Trophoblast cell (in vitro differentiated cells and primary cell): ENCODE data around the gene ZNF574.
A peak's percentile ranks its signal among the peaks of the same experiment; 100 is the strongest.

ENCODE experiments used
- DNase-seq, 2 donors: peaks; one replicate each; pipeline ENCODE4 v3.0.0-alpha.2; 2016
- H2AFZ ChIP-seq: 2 replicates; pipeline ENCODE4 v1.6.1; 2013; ENCODE audit warnings: low read length, moderate library complexity, mild to moderate bottlenecking; ENCODE audit not compliant: insufficient read depth, poor library complexity
- H2AK5ac ChIP-seq: 2 replicates; pipeline ENCODE4 v1.6.1; 2013; ENCODE audit warnings: mild to moderate bottlenecking, low read length
- H2BK120ac ChIP-seq: 2 replicates; pipeline ENCODE4 v1.6.1; 2013; ENCODE audit warnings: low read length, mild to moderate bottlenecking, moderate library complexity; ENCODE audit not compliant: insufficient read depth, poor library complexity
- H2BK12ac ChIP-seq: 2 replicates; pipeline ENCODE4 v1.6.1; 2013; ENCODE audit warnings: mild to moderate bottlenecking, low read length, moderate library complexity
- H2BK5ac ChIP-seq: 2 replicates; pipeline ENCODE4 v1.6.1; 2013; ENCODE audit warnings: low read length, low read depth, moderate library complexity, mild to moderate bottlenecking; ENCODE audit not compliant: poor library complexity
- H3K14ac ChIP-seq: 2 replicates; pipeline ENCODE4 v1.6.1; 2013; ENCODE audit warnings: mild to moderate bottlenecking, low read length
- H3K18ac ChIP-seq: 2 replicates; pipeline ENCODE4 v1.6.1; 2013; ENCODE audit warnings: mild to moderate bottlenecking, low read length
- H3K23ac ChIP-seq: 2 replicates; pipeline ENCODE4 v1.6.1; 2013; ENCODE audit warnings: low read length
- H3K27ac ChIP-seq: 2 replicates; pipeline ENCODE4 v1.5.1; 2013; ENCODE audit warnings: low read depth, mild to moderate bottlenecking, inconsistent platforms, low read length, moderate library complexity
- H3K27me3 ChIP-seq: 2 replicates; pipeline ENCODE4 v1.6.1; 2013; ENCODE audit warnings: inconsistent platforms, mild to moderate bottlenecking, low read length, moderate library complexity; ENCODE audit not compliant: insufficient read depth
- H3K36me3 ChIP-seq, 2 experiments: 1 replicate in 1 of 2; 2 replicates in 1 of 2; pipeline ENCODE4 v1.6.1; 2013; ENCODE audit warnings: low read length in 2 of 2, mild to moderate bottlenecking in 2 of 2, moderate library complexity in 1 of 2; ENCODE audit not compliant: insufficient read depth in 2 of 2, control insufficient read depth in 1 of 2
- H3K4ac ChIP-seq: 2 replicates; pipeline ENCODE4 v1.6.1; 2013; ENCODE audit warnings: low read depth, mild to moderate bottlenecking, low read length, moderate library complexity
- H3K4me1 ChIP-seq, 2 experiments: 1 replicate in 1 of 2; 2 replicates in 1 of 2; pipeline ENCODE4 v1.6.1; 2013; ENCODE audit warnings: low read length in 2 of 2, mild to moderate bottlenecking in 2 of 2, moderate library complexity in 1 of 2; ENCODE audit not compliant: insufficient read depth in 2 of 2, control insufficient read depth in 1 of 2
- H3K4me2 ChIP-seq: 2 replicates; pipeline ENCODE4 v1.6.1; 2013; ENCODE audit warnings: inconsistent platforms, mild to moderate bottlenecking, low read length, moderate library complexity
- H3K4me3 ChIP-seq: 2 replicates; pipeline ENCODE4 v1.5.1; 2013; ENCODE audit warnings: mild to moderate bottlenecking, low read depth, low read length, inconsistent platforms
- H3K79me1 ChIP-seq: one replicate; pipeline ENCODE4 v1.6.1; 2013; ENCODE audit warnings: low read length
- H3K79me2 ChIP-seq: 2 replicates; pipeline ENCODE4 v1.6.1; 2013; ENCODE audit warnings: low read length, mild to moderate bottlenecking; ENCODE audit not compliant: control insufficient read depth, insufficient read depth, poor library complexity
- H3K9ac ChIP-seq: 2 replicates; pipeline ENCODE4 v1.6.1; 2013; ENCODE audit warnings: mild to moderate bottlenecking, low read length
- H3K9me3 ChIP-seq: 2 replicates; pipeline ENCODE4 v1.6.1; 2013; ENCODE audit warnings: low read depth, mild to moderate bottlenecking, control low read depth, inconsistent platforms, low read length; ENCODE audit not compliant: insufficient read depth
- H4K12ac ChIP-seq: 2 replicates; pipeline ENCODE4 v1.6.1; 2013; ENCODE audit warnings: low read depth, mild to moderate bottlenecking, low read length, moderate library complexity
- H4K8ac ChIP-seq: 2 replicates; pipeline ENCODE4 v1.6.1; 2013; ENCODE audit warnings: low read depth, mild to moderate bottlenecking, low read length, moderate library complexity
- H4K91ac ChIP-seq: one replicate; pipeline ENCODE4 v1.6.1; 2013; ENCODE audit warnings: low read depth, mild to moderate bottlenecking, low read length, moderate library complexity
- WGBS: extraction: QIAGEN DNeasy Blood & Tissue Kit; methylation state at CpG from one replicate; pipeline ENCODE4 v1.1.7; 2013; ENCODE audit warnings: missing lambda C conversion rate; ENCODE audit not compliant: insufficient read length, insufficient coverage; ENCODE audit errors: extremely low coverage; 5-methylcytosine and 5-hydroxymethylcytosine counted together

ZNF574 gene

GRCh38 chr19:42105368-42105767 lies 29.4 kb downstream of the ZNF574 start:
- no peak overlapping the region for H2BK12ac ChIP-seq
- no peak overlapping the region for H3K4me3 ChIP-seq
- H3K14ac ChIP-seq, result no peak overlapping the region
- H3K36me3 ChIP-seq, result no peaks in the 10 kb centered on the region
- H3K4me1 ChIP-seq, result no peaks in the 10 kb centered on the region
- no CpG with 5 or more reads among the region's 2 CpGs for WGBS
- H3K27me3 ChIP-seq, result no peaks in the 10 kb centered on the region
- no peak overlapping the region for H3K27ac ChIP-seq
- DNase-seq, result no peak
- no peak overlapping the region for H3K23ac ChIP-seq
- no peaks in the 10 kb centered on the region for H3K79me1 ChIP-seq
- no peak overlapping the region for H3K4ac ChIP-seq
- no peak overlapping the region for H3K9ac ChIP-seq
- no peak overlapping the region for H2BK5ac ChIP-seq
- no peak overlapping the region for H3K18ac ChIP-seq
- no peaks in the 10 kb centered on the region for H3K9me3 ChIP-seq
- no peaks in the 10 kb centered on the region for H3K79me2 ChIP-seq
- no peak overlapping the region for H2AFZ ChIP-seq
- H3K4me2 ChIP-seq, result no peak overlapping the region
- no peak overlapping the region for H4K12ac ChIP-seq
- H2BK120ac ChIP-seq, result no peak overlapping the region
- H4K91ac ChIP-seq, result no peak overlapping the region
- no peak overlapping the region for H2AK5ac ChIP-seq
- H4K8ac ChIP-seq, result no peak overlapping the region

GRCh38 chr19:42108527-42109389 lies 32.8 kb downstream of the ZNF574 start:
- Histone ChIP-seq H2AFZ (no peak overlapping the region), H3K9me3 (no peaks in the 10 kb centered on the region), H3K4ac (no peak overlapping the region), H2BK5ac (no peak overlapping the region), H3K14ac (no peak overlapping the region), H2AK5ac (no peak overlapping the region), H4K8ac (no peak overlapping the region), H3K79me2 (no peaks in the 10 kb centered on the region), H3K9ac (no peak overlapping the region), H3K4me3 (no peak overlapping the region), H4K91ac (no peak overlapping the region), H3K4me2 (no peak overlapping the region), H3K23ac (no peak overlapping the region), H3K18ac (no peak overlapping the region), H3K27ac (no peak overlapping the region), H3K36me3 (no peaks in the 10 kb centered on the region), H3K27me3 (no peaks in the 10 kb centered on the region), H2BK120ac (no peak overlapping the region), H3K79me1 (peaks cover 2% of the 10 kb centered on the region), H2BK12ac (no peak overlapping the region), H3K4me1 (peaks cover 2 to 9% of the 10 kb centered on the region in 2 experiments), H4K12ac (no peak overlapping the region)
- peak; percentile 72 to 88 for DNase-seq
- WGBS, result no CpG with 5 or more reads among the region's 16 CpGs

DNA sequence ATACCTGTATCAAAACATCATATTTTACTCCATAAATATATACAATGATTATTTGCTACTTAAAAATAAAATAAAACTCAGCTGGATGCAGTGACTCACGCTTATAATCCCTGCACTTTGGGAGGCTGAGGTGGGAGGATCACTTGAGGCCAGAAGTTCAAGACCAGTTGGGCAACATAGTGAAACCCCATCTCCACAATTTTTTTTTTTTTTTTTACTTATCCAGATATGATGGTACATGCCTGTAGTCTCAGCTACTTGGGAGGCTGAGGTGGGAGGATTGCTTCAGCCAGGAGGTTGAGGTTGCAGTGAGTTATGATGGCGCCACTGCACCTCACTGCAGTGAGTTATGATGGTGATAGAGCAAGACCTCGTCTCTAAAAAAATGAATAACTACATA lies 33.9 kb downstream of the ZNF574 start:
- Histone ChIP-seq H3K14ac (no peak overlapping the region), H3K4ac (no peak overlapping the region), H2AFZ (no peak overlapping the region), H2BK12ac (no peak overlapping the region), H3K9me3 (no peaks in the 10 kb centered on the region), H2BK5ac (no peak overlapping the region), H3K4me1 (peaks cover 9 to 18% of the 10 kb centered on the region in 2 experiments), H3K36me3 (no peaks in the 10 kb centered on the region), H3K4me3 (no peak overlapping the region), H3K27ac (no peak overlapping the region), H4K12ac (no peak overlapping the region), H2AK5ac (no peak overlapping the region), H3K9ac (no peak overlapping the region), H3K79me2 (no peaks in the 10 kb centered on the region), H4K91ac (no peak overlapping the region), H3K79me1 (peaks cover 2% of the 10 kb centered on the region), H3K27me3 (no peaks in the 10 kb centered on the region), H3K18ac (no peak overlapping the region), H2BK120ac (no peak overlapping the region), H3K4me2 (no peak overlapping the region), H3K23ac (no peak overlapping the region), H4K8ac (no peak overlapping the region)
- no peak for DNase-seq
- no CpG with 5 or more reads among the region's 3 CpGs for whole genome bisulfite sequencing

- no peak overlapping the region for H3K4ac ChIP-seq
- no peak overlapping the region for H4K8ac ChIP-seq
- H4K91ac ChIP-seq, result no peak overlapping the region
- H3K27me3 ChIP-seq, result no peaks in the 10 kb centered on the region
- no peak overlapping the region for H3K23ac ChIP-seq
- H2AFZ ChIP-seq, result no peak overlapping the region
- H4K12ac ChIP-seq, result no peak overlapping the region
- no peaks in the 10 kb centered on the region for H3K9me3 ChIP-seq
- WGBS, result no CpG with 5 or more reads among the region's 1 CpG
- H3K4me2 ChIP-seq, result no peak overlapping the region
- no peak overlapping the region for H3K4me3 ChIP-seq
- peaks cover 2% of the 10 kb centered on the region for H3K79me1 ChIP-seq
- H2BK5ac ChIP-seq, result no peak overlapping the region
- H3K27ac ChIP-seq, result no peak overlapping the region
- H2BK12ac ChIP-seq, result no peak overlapping the region
- H3K9ac ChIP-seq, result no peak overlapping the region
- H3K14ac ChIP-seq, result no peak overlapping the region
- no peaks in the 10 kb centered on the region for H3K79me2 ChIP-seq
- H3K4me1 ChIP-seq, result peaks cover 9 to 21% of the 10 kb centered on the region in 2 experiments
- no peak for DNase-seq
- no peak overlapping the region for H2BK120ac ChIP-seq
- no peak overlapping the region for H2AK5ac ChIP-seq
- H3K36me3 ChIP-seq, result no peaks in the 10 kb centered on the region
- no peak overlapping the region for H3K18ac ChIP-seq
These were observed 34.7 kb downstream of the ZNF574 start for GRCh38 chr19:42110658-42111057.
